Heart left ventricle (tissue), 13 donors: ENCODE measurements around the gene MTCP1.

Source experiments
- POLR2A ChIP-seq, 2 donors: fragments of 450-650 bp; IDR thresholded peaks; one replicate each; pipeline ENCODE4 v1.6.1; 2017; ENCODE audit warnings: antibody characterized with exemption in 2 of 2, mild to moderate bottlenecking in 2 of 2, moderate library complexity in 2 of 2
- TF ChIP-seq, protein P1 (sequence below), 12 donors: fragments of 200-600 bp; sonication (generic) in 4 of 12; IDR thresholded peaks; one replicate each; pipeline versions ENCODE4 v1.5.0 to v1.8.0; 2018 to 2022; ENCODE audit warnings: antibody characterized with exemption in 12 of 12, mild to moderate bottlenecking in 5 of 12
- donor health status: ischemic (EF 13 %, LVEDD 7.1; RV severe dilation, severe dysfunction).
- donor health status: DM: no; HTN: yes; CAD: no.
- donor health status: DM: no; HTN: no; CAD: no.
- donor health status: ischemic (EF 25% LVEDD 6.9; RV normal size, moderate dysfunction).
- donor health status: ischemic (EF 25% LVEDD 5.7; RV mildly dilated, moderate dysfunction).
- donor health status: ischemic (EF 35%, LVEDD 5.7; RV mildly dilated, moderate dysfunction).
- donor health status: nonischemic (EF 11% LVEDD 7.7; RV severe dilation, severe dysfunction).
- donor health status: DM: yes; HTN: yes; CAD: no.
- donor health status: PGD.
- donor health status: ischemic (EF 29% LVEDD 5.4; RV normal size, mild dysfunction).
- donor health status: nonischemic (EF 23%, LVEDD 6.1; RV moderate dilation, normal function).

DNA sequence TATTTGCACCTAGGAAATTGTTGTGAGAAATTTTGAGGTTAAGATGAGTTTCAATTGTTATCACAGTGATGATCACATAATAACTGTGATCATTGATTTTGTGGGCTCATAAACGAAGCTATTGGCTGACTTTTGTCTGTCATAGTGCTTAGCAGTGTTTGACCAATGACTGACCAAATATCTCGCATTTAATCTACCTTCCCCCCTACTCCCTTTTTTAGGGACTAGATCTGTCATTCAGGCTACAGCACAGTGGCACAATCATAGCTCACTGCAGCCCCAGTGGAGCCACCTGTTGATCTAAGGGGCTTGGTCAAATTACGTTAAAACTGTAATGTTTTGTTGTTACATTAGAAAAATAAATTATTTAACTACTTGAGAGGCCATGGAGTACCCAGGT, 42.8 kb downstream of the MTCP1 start:
- no peak for TF ChIP-seq POLR2A (IDR thresholded peaks at IDR 0.05)
- TF ChIP-seq, protein P1, sequence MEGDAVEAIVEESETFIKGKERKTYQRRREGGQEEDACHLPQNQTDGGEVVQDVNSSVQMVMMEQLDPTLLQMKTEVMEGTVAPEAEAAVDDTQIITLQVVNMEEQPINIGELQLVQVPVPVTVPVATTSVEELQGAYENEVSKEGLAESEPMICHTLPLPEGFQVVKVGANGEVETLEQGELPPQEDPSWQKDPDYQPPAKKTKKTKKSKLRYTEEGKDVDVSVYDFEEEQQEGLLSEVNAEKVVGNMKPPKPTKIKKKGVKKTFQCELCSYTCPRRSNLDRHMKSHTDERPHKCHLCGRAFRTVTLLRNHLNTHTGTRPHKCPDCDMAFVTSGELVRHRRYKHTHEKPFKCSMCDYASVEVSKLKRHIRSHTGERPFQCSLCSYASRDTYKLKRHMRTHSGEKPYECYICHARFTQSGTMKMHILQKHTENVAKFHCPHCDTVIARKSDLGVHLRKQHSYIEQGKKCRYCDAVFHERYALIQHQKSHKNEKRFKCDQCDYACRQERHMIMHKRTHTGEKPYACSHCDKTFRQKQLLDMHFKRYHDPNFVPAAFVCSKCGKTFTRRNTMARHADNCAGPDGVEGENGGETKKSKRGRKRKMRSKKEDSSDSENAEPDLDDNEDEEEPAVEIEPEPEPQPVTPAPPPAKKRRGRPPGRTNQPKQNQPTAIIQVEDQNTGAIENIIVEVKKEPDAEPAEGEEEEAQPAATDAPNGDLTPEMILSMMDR (IDR thresholded peaks at IDR 0.05), result no peak
